ENCODE measurements around the gene AATK. TPM values are rescaled to one million over a fixed set of nuclear protein-coding genes. Genes with fewer than 3 reads are reported as not detected.
A peak's percentile ranks its signal among the peaks of the same experiment; 100 is the strongest.

AATK gene
- total RNA-seq, 6 donors from 2014 or later, result 39.2 to 144 (median 92.2) TPM

DNA sequence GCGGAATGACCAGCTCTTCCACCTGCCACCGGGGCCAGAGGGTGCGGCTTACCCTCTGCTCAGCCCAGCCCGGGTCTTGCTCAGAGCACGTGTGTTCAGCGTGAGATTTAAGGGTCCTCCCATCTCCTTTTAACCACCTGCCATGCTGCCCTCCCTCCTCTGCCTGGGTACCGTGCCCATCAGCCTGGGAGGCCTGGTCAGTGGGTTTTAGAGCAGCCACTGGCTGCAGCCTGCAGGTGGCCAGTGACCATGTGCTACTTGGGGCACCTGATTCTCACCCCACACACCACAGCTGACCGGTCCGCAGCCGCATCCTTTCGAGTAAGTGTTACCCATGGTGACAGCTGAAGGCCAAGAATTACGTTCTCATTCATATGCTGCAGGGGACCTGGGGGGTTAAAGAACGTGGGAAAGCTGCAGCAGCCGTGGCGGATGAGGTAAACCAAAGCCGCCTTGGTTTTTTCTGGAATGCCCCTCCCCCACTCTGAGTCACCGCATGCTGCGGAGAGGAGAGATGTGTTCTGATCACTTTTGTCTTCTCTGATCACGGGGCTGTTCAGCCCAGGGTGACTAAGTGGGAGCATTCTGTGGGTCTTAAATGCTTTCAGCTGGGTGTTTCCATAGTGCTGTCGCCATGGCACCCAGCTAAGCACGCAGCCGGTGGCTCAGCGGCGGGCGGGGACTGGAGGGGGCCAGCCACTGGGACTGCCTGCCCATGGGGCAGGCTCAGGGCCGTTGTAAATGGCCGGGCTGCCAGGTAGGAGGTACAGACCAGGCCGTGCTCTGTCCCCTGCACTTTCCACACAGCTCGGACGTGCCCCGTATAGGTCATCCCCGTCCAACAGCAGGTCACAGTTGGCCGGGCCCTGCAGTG, 71.3 kb downstream of the AATK start:
- ATAC-seq (ENCODE audit: low FRiP score in 2 of 2), result peak; percentile 19 to 71
- Histone ChIP-seq H3K36me3 (peaks cover under 1 to 23% (median 12%) of the 10 kb centered on the region in 4 donors), H3K4me1 (peaks cover 49 to 73% (median 67%) of the 10 kb centered on the region in 4 donors), H3K9me3 (no peaks in the 10 kb centered on the region), H3K27ac (peak overlapping the region; percentile 55 to 72 (median 68)), H3K4me3 (no peak overlapping the region), H3K27me3 (no peaks in the 10 kb centered on the region)
- peak; percentile 79 to 90 for DNase-seq
- 57 to 71% methylated on average over 22 to 33 of the region's 33 CpGs for WGBS, 2 donors
- peak in 1 of 2 donors; percentile 53 for TF ChIP-seq POLR2AphosphoS5 (IDR thresholded peaks at IDR 0.05)
- no peak for TF ChIP-seq POLR2A (IDR thresholded peaks at IDR 0.05)
- TF ChIP-seq, protein P1, sequence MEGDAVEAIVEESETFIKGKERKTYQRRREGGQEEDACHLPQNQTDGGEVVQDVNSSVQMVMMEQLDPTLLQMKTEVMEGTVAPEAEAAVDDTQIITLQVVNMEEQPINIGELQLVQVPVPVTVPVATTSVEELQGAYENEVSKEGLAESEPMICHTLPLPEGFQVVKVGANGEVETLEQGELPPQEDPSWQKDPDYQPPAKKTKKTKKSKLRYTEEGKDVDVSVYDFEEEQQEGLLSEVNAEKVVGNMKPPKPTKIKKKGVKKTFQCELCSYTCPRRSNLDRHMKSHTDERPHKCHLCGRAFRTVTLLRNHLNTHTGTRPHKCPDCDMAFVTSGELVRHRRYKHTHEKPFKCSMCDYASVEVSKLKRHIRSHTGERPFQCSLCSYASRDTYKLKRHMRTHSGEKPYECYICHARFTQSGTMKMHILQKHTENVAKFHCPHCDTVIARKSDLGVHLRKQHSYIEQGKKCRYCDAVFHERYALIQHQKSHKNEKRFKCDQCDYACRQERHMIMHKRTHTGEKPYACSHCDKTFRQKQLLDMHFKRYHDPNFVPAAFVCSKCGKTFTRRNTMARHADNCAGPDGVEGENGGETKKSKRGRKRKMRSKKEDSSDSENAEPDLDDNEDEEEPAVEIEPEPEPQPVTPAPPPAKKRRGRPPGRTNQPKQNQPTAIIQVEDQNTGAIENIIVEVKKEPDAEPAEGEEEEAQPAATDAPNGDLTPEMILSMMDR (IDR thresholded peaks at IDR 0.05), result no peak
- peak in 1 of 4 donors; percentile 29 for TF ChIP-seq EP300 (IDR thresholded peaks at IDR 0.05)

DNA sequence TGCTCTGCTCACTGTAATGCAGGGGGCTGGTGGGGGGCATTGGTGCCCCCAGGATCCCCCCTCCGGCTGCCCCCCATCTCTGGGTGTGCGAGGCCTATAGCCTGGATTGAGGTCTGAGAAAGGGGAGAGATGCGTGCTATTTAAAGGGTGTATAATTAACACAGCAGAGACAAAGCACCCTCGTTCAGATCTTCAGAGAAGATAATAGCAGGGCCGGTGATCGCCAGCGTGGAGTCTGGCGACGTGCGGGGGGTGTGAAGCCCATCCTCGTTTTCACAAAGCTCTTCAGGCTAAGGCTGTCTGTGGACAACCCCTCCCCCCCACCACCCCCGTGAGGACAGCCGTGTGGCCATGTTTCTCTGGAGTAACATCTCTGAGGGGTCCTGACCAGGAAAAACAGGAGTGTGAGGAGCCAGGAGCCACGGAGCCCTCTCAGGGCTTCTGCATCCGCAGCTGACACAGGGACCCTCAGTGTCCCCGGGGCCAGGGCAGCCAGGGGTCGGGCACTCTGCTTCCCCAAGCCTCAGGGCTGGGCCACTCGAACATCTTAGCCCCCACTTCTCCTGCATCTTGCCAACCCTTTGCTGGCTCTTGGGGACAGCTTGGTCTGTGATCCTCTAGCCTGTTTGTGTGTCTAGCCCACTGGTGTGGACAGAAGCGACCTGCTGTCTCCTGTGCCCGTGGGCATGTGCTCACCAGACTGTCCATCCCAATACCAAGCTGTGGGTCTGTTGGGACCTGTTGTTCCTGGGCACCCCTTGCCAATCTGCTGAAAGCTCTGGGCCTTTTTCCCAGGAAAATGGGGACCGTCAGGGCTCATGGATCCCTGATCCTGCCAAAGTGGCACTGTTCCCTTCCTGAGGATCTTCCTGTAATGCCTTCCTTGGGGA, 72.2 kb downstream of the AATK start:
- no peaks in the 10 kb centered on the region for H3K9me3 ChIP-seq
- WGBS, 2 donors, result 84 to 87% methylated on average over 16 to 20 of the region's 21 CpGs
- H3K4me3 ChIP-seq, result no peak overlapping the region
- no peaks in the 10 kb centered on the region for H3K27me3 ChIP-seq
- peaks cover 0 to 20% (median 9%) of the 10 kb centered on the region in 4 donors for H3K36me3 ChIP-seq
- ATAC-seq (ENCODE audit: low FRiP score in 2 of 2) (no peak), DNase-seq (no peak)
- peaks cover 51 to 80% (median 75%) of the 10 kb centered on the region in 4 donors for H3K4me1 ChIP-seq
- TF ChIP-seq EP300 (IDR thresholded peaks at IDR 0.05) (no peak), POLR2AphosphoS5 (IDR thresholded peaks at IDR 0.05) (no peak), POLR2A (IDR thresholded peaks at IDR 0.05) (no peak)
- TF ChIP-seq, protein P1 (IDR thresholded peaks at IDR 0.05), result no peak
- peak overlapping the region; percentile 55 to 72 (median 68) for H3K27ac ChIP-seq

DNA sequence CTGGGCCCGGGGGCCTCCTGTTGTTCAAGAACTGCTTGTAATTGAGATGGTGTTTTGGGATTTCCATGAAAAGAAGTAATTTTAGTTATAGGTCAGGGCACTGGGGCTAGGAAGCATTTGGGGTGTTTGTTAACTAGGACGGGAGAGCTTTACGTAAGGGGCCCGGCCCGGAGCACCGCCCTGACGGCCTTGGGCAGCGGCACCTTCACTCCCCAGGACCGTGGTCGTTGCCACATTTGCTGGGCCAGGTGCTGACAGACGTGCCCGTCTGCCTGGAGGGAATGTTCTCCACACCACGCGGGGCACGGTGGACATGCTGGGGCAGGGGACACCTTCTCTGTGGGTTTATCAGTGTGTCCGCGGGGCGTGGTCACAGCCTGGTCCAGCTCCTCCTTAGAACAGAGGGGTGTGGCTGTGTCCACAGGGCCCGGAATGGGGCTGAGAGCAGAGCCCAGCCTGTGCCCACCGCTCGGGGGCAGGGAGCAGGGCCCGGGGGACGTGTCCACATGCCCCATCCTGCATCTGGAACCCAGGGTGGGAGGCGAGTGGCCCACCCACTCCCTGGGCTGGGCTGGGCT, 73.4 kb downstream of the AATK start:
- H3K4me1 ChIP-seq, result peaks cover 47 to 73% (median 70%) of the 10 kb centered on the region in 4 donors
- peak; percentile 42 to 80 for DNase-seq

More for the DNA sequence above, 73.4 kb downstream of the AATK start:
- Histone ChIP-seq H3K36me3 (peaks cover 0 to 27% (median 15%) of the 10 kb centered on the region in 4 donors), H3K4me3 (no peak overlapping the region), H3K9me3 (no peaks in the 10 kb centered on the region), H3K27me3 (no peaks in the 10 kb centered on the region), H3K27ac (peak overlapping the region; percentile 7 to 77 (median 48))
- no peak for ATAC-seq (ENCODE audit: low FRiP score in 2 of 2)
- WGBS, 2 donors, result 75 to 80% methylated on average over 9 to 24 of the region's 24 CpGs
- TF ChIP-seq POLR2AphosphoS5 (IDR thresholded peaks at IDR 0.05) (no peak), EP300 (IDR thresholded peaks at IDR 0.05) (no peak), POLR2A (IDR thresholded peaks at IDR 0.05) (no peak)
- TF ChIP-seq, protein P1 (IDR thresholded peaks at IDR 0.05), result no peak

Data from upper lobe of left lung (tissue), 6 donors.